ENCODE results near the gene CCDC9B.

CCDC9B gene

GRCh38 chr15:40369474-40369869 is 28.7 kb upstream of the CCDC9B start:
- DNase-seq (ENCODE audit: low read depth) = no peak
- H3K4me3 ChIP-seq (ENCODE audit: low read length) = no peak overlapping the region
- no peak for TF ChIP-seq CTCF (conservative IDR thresholded peaks at IDR 0.05; ENCODE audit: low read depth, low read length)

- no peak for DNase-seq (ENCODE audit: low read depth)
- TF ChIP-seq CTCF (conservative IDR thresholded peaks at IDR 0.05; ENCODE audit: low read depth, low read length) = no peak
- H3K4me3 ChIP-seq (ENCODE audit: low read length) = no peak overlapping the region
Measured at GRCh38 chr15:40368719-40369473, 28.2 kb upstream of the CCDC9B start.

GRCh38 chr15:40367686-40368611 is 27.2 kb upstream of the CCDC9B start:
- DNase-seq (ENCODE audit: low read depth) = peak; percentile 62
- H3K4me3 ChIP-seq (ENCODE audit: low read length) = peak overlapping the region; percentile 24
- peak; percentile 64 for TF ChIP-seq CTCF (conservative IDR thresholded peaks at IDR 0.05; ENCODE audit: low read depth, low read length)

GRCh38 chr15:40367371-40367685 is 26.6 kb upstream of the CCDC9B start:
- H3K4me3 ChIP-seq (ENCODE audit: low read length) = no peak overlapping the region
- DNase-seq (ENCODE audit: low read depth) = no peak
- no peak for TF ChIP-seq CTCF (conservative IDR thresholded peaks at IDR 0.05; ENCODE audit: low read depth, low read length)

GRCh38 chr15:40366457-40367370 is 26.0 kb upstream of the CCDC9B start:
- DNase-seq (ENCODE audit: low read depth) = no peak
- H3K4me3 ChIP-seq (ENCODE audit: low read length) = no peak overlapping the region
- TF ChIP-seq CTCF (conservative IDR thresholded peaks at IDR 0.05; ENCODE audit: low read depth, low read length) = no peak

- H3K4me3 ChIP-seq (ENCODE audit: low read length) = no peak overlapping the region
- TF ChIP-seq CTCF (conservative IDR thresholded peaks at IDR 0.05; ENCODE audit: low read depth, low read length) = no peak
Measured at GRCh38 chr15:40365624-40366456, 25.1 kb upstream of the CCDC9B start.

More at GRCh38 chr15:40365624-40366456, 25.1 kb upstream of the CCDC9B start:
- DNase-seq (ENCODE audit: low read depth) = no peak
